GM21786 (cell line): ENCODE data around the gene KCNC2.

Source experiments
- ATAC-seq: cut with Tn5 transposase; IDR thresholded peaks from one replicate; pipeline ENCODE4 v1.9.1; 2021; ENCODE audit not compliant: unreplicated experiment

KCNC2 gene

DNA sequence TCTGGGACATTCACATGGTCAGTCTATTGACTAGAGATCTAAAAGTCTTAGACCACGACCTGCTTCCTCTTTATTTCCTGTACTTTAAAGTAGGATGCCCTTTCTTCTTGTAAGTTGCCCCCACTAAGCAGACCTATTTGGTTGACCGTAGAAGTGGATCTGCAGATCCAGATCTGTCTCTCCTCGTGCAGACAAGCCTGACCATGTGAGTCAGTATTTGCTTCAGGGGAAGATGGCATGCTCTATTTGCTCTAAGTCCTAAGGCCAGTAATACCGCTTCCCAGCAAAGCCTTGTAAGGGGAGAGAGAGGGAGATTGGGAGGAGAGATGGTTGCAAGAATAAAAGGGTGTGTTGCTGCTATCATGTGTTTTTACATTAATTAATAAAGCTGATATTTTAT, 46.8 kb downstream of the KCNC2 start:
- no peak for ATAC-seq

DNA sequence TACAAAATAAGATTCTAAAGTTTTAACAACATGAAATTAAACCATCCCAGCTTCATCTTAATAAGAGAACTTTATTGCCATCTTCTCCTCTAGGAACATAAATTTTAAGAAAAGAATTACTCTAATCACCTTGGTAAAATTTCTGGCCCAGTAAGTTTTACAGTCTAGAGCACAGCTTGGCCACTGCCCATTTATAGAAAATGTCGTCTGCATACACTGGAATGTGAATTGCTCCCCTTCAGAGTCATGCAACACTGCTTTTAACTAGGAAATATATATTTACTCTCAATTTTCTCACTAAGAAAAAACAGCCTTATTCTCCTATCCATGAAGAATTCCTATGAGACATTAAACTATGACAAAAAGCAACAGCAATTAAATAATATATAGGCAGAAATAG, 48.2 kb downstream of the KCNC2 start:
- no peak for ATAC-seq

DNA sequence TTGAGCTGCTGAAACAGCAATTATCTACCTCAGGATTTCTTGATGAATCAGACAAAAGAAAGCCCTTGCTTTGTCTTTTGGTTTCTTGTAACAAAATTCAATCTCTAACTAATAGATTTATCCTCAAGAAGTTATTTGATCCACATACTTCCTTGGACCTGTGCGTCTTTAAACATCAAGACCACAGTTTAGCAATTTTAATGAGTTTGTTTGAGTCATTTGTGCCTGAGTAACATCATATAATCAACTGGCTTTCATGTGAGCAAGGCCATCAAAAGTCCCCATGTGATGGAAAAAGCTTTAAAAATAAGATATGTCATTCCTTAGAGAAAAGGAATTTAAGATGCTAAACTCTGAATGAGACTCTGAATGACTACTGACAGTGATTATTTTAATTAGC, 52.3 kb downstream of the KCNC2 start:
- no peak for ATAC-seq

DNA sequence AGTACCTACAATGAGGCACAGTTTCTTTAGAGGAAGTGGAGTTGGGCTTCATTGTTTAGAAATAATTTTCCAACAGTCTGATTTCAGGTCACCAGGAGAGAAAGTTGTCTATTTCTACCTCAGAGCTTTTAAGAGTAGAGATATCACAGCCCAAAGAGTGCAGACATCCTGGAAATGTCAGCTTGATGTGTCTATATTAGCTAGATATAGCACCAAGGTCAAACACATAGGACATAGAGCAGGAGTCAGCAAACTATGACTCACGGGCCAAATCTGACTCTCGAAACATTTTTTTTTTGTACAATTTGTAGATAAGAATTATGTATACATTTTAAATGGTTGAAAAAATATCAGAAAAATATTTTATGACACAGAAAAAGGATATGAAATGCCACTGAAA, 53.7 kb downstream of the KCNC2 start:
- no peak for ATAC-seq

DNA sequence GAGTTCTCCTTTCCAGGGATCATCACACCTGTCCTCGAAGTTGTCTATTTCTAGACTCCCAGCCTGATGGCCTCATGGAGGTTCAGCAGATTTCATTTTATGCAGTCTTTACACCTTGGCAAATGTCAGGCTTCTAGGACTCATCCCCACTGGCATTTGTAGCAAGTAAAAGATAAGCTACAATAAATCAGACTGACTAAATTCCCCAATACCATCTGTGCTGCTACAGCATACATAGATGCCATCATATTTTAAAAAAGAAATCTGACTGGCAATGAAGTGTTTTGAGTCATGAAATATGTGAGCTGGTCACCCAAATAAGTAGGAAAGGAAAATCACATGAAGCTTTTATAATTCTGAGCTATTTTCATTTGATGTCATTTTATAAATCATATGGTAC, 55.3 kb downstream of the KCNC2 start:
- no peak for ATAC-seq

DNA sequence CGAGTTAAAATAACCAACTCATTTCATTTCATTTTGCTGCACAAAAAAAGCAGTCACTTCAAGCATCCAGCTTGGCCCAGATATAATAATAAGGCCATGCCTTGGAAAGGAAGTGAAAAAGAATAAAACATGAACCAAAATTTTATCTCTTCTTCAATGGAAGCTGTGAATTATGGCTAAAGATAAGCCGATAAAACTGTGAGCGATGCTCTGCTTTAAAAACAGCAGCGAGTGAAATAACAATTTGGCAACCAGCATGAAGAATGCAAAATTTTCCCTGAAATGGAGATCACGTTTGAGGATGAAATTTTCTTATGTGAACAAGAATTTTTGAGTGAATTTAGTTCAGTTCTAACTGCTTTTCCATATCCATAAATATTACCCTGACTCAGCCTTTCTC, 70.4 kb downstream of the KCNC2 start:
- ATAC-seq, result no peak

DNA sequence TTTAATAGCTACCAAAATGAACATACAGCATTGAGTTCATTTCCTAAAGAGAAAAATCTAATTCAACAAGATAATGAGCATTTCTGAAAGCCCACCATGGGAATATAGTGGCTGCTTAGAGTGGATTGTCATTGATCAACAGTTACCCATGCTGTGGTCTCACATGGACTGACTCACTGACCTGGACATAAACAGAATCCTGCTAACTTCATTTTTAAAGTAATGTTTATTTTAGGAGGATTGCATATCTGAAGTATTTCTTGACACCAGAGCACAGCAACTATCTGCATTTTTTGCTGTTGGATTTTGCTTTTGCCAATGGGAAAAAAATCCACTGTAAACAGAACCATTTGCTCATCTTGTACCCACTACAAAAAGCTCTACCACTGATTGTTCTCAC, 71.7 kb downstream of the KCNC2 start:
- ATAC-seq, result no peak

DNA sequence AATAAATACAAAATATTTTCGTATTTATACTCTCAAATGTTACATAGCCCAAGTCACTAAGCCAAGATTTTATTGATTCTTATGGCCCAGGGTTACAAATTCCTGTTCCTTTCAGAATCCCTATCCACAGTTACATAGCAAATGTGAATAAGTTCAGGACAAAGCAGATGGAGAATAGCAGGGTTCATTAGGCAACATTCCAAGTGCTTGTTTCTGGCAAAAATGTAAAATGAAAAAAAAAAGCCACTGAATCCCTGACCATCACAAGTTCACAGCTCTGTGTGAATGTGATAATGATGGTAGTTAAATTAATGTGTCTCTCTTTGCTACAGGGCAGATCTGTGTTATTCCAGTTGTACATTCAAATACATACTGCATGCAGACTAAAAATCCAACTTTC, 74.6 kb downstream of the KCNC2 start:
- ATAC-seq, result no peak

DNA sequence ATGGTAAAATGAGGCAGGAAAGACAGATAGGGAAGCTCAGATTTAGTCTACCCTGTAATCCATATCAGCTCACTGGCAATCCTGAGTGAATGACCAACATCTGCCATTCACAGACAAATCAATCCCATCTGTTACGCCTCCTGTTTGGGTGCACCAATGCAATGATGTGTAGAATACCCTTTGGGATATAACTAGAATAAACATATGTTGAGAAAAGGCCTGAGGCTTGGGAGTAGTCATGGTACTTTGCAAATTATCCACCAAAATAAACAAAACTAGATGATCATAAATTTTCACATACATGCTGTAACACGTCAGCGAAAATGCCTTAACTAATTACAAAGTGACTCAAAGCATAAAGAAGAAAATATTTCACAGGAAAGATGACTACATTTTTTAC, 78.8 kb downstream of the KCNC2 start:
- no peak for ATAC-seq

DNA sequence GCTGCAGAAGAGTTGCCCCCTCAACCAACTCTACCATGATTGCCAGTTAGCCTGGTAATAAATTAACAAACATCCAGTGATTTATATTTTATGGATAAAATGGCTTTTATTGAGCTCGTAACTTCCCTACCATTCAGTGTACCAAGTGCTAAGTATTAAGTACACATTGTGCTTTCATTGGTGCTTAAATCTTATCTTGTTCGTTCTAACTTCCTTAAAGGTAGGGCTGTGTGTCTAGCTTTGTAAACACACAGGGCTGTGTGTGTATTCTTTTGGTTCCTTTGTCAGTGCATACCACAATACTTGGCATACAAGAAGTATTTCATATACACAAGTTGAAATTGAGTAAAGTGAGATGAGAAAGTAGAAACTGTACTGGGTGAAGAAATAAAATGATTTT, 80.4 kb downstream of the KCNC2 start:
- ATAC-seq, result no peak

DNA sequence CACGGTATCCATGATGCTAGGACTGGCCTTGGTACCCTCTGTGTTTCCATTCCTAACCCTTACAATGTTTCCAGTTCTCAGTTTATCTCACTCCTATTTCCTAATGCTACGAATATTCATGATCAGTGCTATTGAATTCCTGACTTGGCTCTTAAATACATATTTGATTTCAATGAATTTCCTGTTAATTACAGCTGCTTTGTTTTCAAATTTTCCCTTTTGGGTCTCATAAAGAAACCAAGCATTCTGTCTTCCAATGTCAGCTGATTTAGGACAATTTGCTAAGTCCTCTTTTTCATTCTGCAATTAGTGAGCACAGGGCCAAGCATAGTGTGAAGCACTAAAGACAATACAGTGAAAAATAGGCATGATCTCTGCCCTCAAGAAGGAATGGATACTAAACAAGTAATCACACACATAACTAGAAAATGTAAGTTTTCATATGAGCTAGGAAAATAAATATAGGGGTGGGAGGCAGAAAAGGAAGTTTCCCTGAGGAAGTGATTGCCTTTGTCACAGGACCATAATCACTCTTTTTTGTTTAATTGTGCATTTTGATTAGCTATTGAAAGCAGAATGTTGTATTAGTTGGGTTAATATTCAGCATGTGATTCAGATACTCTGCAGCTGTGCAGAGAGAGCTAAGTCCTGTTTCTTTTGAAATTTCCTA, 88.5 kb downstream of the KCNC2 start:
- no peak for ATAC-seq

DNA sequence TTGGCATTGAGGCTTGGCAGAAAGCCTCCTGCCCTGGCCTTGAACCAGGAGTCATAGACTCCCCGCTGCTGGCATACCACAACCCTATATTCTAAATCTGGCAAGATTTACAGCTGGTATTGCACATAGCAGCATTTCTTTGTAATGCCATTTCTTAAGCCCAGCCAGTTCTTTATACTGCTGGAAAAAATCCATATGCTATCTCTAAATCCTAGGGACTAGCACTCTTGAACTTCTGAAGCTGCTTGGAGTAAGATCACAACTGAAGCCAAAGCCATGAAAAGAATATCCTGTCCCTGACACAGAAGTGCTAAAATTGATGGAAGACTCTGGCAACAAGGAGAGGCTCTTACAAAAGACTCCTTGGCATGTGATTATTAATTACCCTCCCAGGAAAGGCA, 89.3 kb downstream of the KCNC2 start:
- ATAC-seq, result no peak

DNA sequence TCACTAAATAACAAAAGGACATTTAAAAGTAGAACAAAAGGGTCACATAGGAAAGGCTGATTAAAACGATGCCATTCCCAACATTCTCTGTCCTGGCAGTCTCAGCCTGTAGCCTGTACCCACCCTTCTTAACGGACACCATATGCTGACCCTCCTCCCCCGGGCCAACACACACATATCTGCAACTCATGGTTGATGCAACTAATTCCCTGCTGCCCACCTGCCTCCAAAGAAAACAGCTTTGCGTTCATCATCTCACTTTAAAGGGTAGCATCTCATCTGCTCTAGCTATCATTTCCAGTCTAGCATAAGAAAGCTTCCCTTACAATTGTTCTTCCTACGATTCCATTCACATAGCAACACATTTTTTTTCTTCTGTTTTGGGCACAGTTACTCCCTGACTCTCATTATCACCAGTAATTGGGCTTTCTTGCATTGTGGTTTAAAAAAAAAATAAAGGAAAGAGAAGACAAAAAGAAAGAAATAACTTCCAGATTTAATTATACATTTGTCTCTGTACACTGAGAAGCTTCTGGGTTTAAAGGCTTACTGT, 92.9 kb downstream of the KCNC2 start:
- ATAC-seq, result no peak

DNA sequence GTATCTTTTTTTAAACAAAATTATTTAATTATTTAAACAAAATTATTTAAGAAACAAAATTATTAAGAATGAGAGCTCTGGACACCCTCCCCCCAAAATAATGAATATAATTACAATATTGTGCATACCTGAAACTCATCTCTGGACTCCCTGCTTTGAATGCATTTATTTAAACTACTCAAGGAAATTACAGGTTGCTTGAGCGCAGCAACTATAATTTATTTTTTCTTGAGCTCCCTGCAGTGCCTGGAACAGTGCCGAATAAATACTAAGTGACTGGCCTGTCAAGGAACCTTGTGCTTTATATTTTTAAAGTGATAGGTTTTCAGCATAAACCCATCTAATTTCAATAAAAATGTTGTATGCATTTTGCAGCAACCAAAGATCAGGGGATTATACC, 93.9 kb downstream of the KCNC2 start:
- no peak for ATAC-seq

DNA sequence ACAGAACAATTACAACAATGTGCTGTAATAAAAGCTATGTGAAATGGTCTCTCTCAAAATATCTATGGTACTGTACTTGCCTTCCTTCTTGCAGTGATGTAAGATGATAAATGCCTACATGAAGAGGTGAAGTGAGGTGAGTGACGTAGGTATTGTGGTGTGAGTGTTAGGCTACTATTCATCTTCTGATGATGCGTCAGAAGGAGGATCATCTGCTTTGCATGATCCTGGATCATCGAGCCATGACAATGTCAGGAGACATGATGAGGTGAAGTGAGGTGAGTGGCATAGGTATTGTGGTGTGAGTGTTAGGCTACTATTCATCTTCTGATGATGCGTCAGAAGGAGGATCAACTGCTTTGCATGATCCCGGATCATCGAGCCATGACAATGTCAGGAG, 105.8 kb downstream of the KCNC2 start:
- ATAC-seq, result no peak

DNA sequence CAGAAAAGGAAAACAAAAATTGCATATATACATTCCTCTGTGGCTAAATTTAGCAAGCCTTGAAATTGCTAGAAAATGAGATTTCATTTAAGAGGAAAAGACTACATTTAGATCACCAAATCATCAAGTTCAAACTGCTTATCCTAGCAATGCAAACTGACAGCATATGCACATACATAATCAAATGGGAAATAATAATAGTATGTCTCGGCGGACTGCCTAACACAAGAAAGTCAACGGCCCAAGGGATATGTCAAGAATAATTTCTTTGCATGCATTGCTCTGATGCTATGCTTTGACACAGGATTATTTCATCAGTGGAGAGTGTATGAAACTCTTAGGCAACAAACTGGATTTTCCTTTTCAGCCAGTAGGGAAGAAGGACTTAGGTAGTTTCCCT, 107.9 kb downstream of the KCNC2 start:
- ATAC-seq, result no peak

DNA sequence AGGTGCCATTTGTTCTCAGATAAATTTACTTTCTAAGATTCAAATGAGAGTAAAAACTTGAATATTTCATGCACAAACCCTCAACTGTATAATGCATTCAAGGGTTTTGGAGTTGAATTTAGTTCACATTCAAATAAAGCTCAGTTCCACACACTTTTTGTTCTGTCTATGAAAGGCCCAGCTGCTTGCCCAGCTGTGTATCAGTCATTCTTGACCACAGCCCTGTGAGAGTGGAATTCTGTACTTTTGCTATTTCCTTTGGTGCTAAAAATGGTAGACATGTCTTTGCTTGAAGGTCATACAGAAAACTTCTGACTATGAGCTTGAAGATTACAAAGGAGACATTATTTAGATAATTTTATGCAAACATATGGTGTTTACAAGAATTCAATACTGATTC, 110.4 kb downstream of the KCNC2 start:
- no peak for ATAC-seq

DNA sequence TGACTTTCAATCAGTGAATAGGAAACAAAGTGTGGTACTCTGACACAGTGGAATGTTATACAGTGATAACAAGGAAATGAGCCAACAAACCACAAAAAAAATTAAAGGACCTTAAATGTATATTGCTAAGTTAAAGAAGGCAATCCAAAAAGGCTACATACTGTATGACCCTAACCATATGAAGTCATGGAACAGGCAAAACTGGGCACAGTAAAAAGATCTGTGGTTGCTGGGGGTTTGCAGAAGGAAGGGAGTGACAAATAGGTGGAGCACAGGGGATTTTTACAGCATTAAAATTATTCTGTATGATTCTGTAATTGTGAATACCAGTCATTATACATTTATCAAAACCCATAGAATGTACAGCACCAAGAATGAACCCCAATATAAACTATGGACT, 112.6 kb downstream of the KCNC2 start:
- no peak for ATAC-seq

DNA sequence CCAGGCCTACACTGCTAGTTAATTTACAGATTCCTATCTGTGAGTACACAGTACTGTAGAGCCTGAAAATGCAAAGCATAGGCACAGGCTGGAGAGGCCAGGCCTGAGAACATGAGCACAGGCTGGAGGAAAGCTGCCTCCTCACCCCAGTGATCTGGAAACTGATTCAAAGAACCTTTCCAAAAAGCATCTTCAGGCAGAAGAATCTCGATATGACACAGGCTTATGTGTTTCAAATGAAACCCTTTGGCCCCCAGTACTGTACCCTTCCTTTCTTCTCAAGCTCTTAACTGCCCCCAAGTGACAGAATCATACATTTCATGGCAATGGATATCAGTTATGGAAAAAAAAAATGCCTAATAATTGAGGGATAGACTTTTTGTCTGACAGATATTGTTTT, 122.0 kb downstream of the KCNC2 start:
- ATAC-seq, result no peak

DNA sequence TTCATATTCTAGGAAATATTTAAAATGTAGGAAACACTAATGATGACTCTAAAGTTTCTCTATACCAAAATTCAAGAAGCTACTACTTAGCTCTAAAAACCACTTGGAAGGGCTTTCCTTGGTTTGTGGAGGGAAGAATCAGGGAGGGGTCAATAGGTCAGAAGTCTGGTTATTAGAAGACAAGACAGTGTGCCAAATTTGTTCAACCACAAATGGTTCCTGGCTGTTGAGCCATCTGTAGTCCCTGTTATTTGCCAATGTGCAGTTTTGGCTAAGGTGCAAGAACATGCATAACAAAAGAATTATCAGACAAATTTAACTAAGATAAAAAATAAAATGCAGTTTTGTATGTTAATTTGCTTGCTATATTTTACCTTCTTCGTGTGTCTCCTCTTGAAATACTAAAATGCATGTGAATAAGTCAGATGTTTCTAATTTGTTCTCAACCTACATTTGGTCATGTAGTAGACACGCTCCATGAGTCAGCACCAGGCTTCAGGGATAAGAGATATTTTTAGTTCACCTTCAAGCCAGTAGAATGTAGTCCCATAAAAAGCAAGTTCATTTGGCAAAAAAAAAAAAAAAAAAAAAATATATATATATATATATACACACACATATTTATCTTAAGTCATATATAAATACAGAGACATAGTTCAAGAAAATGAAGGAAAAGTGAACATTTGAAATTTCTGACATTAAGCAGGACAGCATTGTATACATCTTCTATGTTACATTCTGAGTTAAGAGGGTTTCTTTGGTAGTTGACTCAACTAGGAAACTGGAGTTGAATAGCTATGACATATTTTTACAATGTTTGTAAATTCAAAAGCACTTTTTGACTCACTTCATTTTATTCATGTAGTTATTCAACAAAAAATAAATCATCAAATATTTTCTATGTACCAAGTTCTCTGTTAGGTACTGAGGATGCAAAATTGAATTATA, 123.3 kb downstream of the KCNC2 start:
- no peak for ATAC-seq

DNA sequence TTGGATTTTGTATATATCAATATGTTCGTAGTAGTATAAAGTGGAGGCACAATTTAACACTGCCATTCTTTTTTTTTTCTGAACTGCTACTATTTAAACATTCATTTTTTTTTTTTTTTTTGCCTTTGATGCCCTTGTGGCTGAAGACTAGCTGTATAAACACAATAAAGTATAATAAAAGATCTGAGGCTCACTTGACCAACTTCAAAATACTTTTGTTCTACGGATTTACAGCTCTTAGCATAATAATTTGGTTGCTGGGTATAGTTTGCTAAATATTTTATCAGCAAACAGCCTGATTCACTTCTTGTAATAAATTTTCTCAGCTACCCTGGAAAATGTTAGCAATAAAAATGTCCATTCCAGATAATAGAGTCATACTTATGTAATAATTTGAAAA, 128.3 kb downstream of the KCNC2 start:
- no peak for ATAC-seq

DNA sequence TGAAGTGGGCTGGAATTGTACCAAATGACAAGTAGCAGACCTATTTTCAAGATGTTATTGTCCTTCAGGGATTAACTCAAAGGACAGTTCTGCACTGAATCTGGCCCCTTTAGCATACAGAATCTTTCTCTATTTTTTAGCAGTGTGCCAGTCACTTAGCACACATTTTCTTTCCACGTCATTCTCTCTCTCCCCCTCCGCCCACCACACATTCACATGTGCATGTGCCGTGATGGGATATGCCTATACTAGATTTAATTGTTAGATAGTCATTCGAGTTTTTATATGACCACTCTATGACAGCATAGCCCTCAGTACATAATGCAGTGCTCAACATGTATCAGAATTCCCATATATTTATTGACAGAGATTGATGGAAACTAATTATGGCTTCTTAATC, 129.1 kb downstream of the KCNC2 start:
- no peak for ATAC-seq
